ENCODE measurements around the gene TFB2M.

- TF ChIP-seq, protein P1, sequence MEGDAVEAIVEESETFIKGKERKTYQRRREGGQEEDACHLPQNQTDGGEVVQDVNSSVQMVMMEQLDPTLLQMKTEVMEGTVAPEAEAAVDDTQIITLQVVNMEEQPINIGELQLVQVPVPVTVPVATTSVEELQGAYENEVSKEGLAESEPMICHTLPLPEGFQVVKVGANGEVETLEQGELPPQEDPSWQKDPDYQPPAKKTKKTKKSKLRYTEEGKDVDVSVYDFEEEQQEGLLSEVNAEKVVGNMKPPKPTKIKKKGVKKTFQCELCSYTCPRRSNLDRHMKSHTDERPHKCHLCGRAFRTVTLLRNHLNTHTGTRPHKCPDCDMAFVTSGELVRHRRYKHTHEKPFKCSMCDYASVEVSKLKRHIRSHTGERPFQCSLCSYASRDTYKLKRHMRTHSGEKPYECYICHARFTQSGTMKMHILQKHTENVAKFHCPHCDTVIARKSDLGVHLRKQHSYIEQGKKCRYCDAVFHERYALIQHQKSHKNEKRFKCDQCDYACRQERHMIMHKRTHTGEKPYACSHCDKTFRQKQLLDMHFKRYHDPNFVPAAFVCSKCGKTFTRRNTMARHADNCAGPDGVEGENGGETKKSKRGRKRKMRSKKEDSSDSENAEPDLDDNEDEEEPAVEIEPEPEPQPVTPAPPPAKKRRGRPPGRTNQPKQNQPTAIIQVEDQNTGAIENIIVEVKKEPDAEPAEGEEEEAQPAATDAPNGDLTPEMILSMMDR (IDR thresholded peaks at IDR 0.05) = no peak
- TF ChIP-seq ZFX (IDR thresholded peaks at IDR 0.05; ENCODE audit: borderline replicate concordance) = no peak
Observed at GRCh38 chr1:246540738-246541491, 25.1 kb downstream of the TFB2M start.

Measured in 22Rv1 (cell line).